A673 (cell line): ENCODE measurements around the gene SYNDIG1L.

Experiments used
- CTCF ChIP-seq: fragments of 300-800, 200-600 bp; sonication (generic); conservative IDR thresholded peaks from 2 replicates; pipeline ENCODE4 v1.5.1; 2017; ENCODE audit warnings: low read depth, mild to moderate bottlenecking, antibody characterized with exemption, low read length, moderate library complexity, mixed read lengths
- EZH2 ChIP-seq: fragments of 200-600 bp; sonication (generic); IDR thresholded peaks from 2 replicates; pipeline ENCODE4 v1.6.1; 2017; ENCODE audit warnings: borderline replicate concordance, low read depth, mild to moderate bottlenecking, mixed read lengths, antibody characterized with exemption, low read length; ENCODE audit not compliant: poor library complexity, severe bottlenecking

- TF ChIP-seq CTCF (no peak), EZH2 (no peak)
These were observed 8.4 kb downstream of the SYNDIG1L start for GRCh38 chr14:74417611-74418010.
